ENCODE measurements around the gene FAM186B. TPM values are rescaled to one million over a fixed set of nuclear protein-coding genes. Genes with fewer than 3 reads are reported as not detected.

The FAM186B gene
- total and polyA plus RNA-seq, 2 of the 13 experiments (the other 11 are each of a cell fraction or from before 2014, with no cell fraction given) = 0.07 to 0.20 TPM

GRCh38 chr12:49559011-49559675 is 46.3 kb downstream of the FAM186B start:
- no peak overlapping the region for H3K9ac ChIP-seq (ENCODE audit: insufficient read depth, low read depth, low read length)

More at GRCh38 chr12:49559011-49559675, 46.3 kb downstream of the FAM186B start:
- in situ Hi-C loops (cut with HindIII; ENCODE audit: extremely low pct_ligation_motif_present, low pct_unique_long_range_greater_than_20kb) = no loop called here
- Histone ChIP-seq H3K27me3 (ENCODE audit: control insufficient read depth in 1 of 2, insufficient read depth in 2 of 2, low read length in 2 of 2) (no peaks in the 10 kb centered on the region), H4K20me1 (ENCODE audit: insufficient read depth, low read length) (no peaks in the 10 kb centered on the region), H3K27ac (ENCODE audit: extremely low read length, insufficient read depth, low read length) (no peak overlapping the region), H3K36me3 (replicated peaks in 1 of 2; ENCODE audit: control insufficient read depth in 1 of 2, insufficient read depth in 2 of 2, low read length in 2 of 2) (peaks cover 30 to 57% of the 10 kb centered on the region in 2 experiments), H3K4me1 (ENCODE audit: insufficient read depth, low read length) (peaks cover 12% of the 10 kb centered on the region), H3K79me2 (ENCODE audit: insufficient read depth, low read length) (no peaks in the 10 kb centered on the region), H3K4me3 (replicated peaks in 1 of 3; ENCODE audit: insufficient read depth in 1 of 3, low read depth in 2 of 3, low read length in 3 of 3) (no peak overlapping the region), H3K9me3 (ENCODE audit: low read length) (no peaks in the 10 kb centered on the region), H3K4me2 (ENCODE audit: low read depth, low read length) (no peak overlapping the region), H2AFZ (ENCODE audit: low read length) (no peak overlapping the region)
- ChIA-PET CTCF (ENCODE audit: low intra/inter-chr PET ratio, low total read pairs) (no interaction called here), POLR2A (no interaction called here)
- FAIRE-seq = no peak
- no peak for TF ChIP-seq NFYC (CRISPR knock-in tag; IDR thresholded peaks at IDR 0.05)
- TF ChIP-seq, protein P1, sequence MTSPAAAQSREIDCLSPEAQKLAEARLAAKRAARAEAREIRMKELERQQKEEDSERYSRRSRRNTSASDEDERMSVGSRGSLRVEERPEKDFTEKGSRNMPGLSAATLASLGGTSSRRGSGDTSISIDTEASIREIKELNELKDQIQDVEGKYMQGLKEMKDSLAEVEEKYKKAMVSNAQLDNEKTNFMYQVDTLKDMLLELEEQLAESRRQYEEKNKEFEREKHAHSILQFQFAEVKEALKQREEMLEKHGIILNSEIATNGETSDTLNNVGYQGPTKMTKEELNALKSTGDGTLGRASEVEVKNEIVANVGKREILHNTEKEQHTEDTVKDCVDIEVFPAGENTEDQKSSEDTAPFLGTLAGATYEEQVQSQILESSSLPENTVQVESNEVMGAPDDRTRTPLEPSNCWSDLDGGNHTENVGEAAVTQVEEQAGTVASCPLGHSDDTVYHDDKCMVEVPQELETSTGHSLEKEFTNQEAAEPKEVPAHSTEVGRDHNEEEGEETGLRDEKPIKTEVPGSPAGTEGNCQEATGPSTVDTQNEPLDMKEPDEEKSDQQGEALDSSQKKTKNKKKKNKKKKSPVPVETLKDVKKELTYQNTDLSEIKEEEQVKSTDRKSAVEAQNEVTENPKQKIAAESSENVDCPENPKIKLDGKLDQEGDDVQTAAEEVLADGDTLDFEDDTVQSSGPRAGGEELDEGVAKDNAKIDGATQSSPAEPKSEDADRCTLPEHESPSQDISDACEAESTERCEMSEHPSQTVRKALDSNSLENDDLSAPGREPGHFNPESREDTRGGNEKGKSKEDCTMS (CRISPR knock-in tag; conservative IDR thresholded peaks at IDR 0.05) = no peak
- TF ChIP-seq TP53 (CRISPR knock-in tag; conservative IDR thresholded peaks at IDR 0.05) = no peak
- no peak for TF ChIP-seq ZFAT (CRISPR knock-in tag; conservative IDR thresholded peaks at IDR 0.05)
- TF ChIP-seq ZNF550 (CRISPR knock-in tag; IDR thresholded peaks at IDR 0.05; ENCODE audit: borderline replicate concordance) = no peak
- TF ChIP-seq FOXP4 (CRISPR knock-in tag; IDR thresholded peaks at IDR 0.05) = no peak
- ATAC-seq = no peak
- WGBS (ENCODE audit: low lambda C conversion rate) = 97% methylated on average over 13 of the region's 17 CpGs
- DNase-seq (ENCODE audit: low spot score) = no peak
- BruUV-seq (replicated peaks) = no TSS peak
- intact Hi-C loops (cut with micrococcal nuclease; ENCODE audit: unreplicated experiment) = no loop called here
